PC-9 (cell line): Measurements from ENCODE around the gene SFN.

Source experiments
- CTCF ChIP-seq: fragments of 200-600 bp; sonication (generic); conservative IDR thresholded peaks from 2 replicates; pipeline ENCODE4 v1.6.1; 2017; ENCODE audit warnings: mixed run types, antibody characterized with exemption, mild to moderate bottlenecking, moderate library complexity
- EZH2 ChIP-seq: fragments of 200-600 bp; sonication (generic); IDR thresholded peaks from 2 replicates; pipeline ENCODE4 v1.8.0; 2017; ENCODE audit warnings: antibody characterized with exemption, low read depth

GRCh38 chr1:26827663-26828062 lies 35.3 kb upstream of the SFN start:
- TF ChIP-seq CTCF = no peak
- no peak for TF ChIP-seq EZH2
